Measurements from ENCODE around the gene AKAP8L. TPM values are rescaled to one million over a fixed set of nuclear protein-coding genes. Genes with fewer than 3 reads are reported as not detected.

AKAP8L gene
- total RNA-seq, 1 experiment from 2014 or later: 231 TPM

DNA sequence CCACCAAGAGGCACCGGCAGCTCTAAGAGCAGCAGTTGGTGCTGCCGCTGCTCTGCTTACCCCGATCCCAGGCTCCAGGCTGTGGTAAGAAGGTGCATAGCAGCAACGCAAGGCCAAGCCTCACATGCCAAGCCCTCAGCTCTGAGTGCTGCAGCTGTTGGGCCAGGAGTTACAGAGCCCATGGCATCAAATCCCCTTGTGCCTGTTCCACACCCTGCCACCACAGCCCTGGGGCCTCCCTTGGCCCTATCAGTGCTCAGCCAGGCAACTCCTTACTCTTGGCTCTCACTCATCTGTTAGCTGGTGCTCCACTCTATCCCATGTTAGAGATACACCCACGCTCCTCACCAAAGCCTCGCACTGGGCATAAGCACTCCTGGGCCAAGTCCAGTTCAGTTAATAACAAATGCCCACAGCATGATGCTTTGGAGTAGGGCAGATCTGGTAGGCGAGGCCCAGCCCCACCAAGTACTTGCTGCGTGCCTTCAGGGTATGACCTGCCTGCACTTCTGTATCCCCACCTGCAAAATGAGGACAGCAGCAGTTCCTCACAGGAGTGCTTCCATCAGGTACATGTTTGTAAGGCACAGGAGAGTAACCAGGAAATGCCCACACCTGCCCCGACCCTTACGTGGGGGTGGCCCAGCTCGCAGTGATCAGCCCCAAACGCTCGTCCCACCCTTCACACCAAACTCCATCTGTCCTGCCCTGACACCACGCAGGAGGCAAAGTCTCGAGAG is 16.2 kb downstream of the AKAP8L start:
- Mint-ChIP-seq H3K4me3 (no peak overlapping the region), H3K27ac (peak overlapping the region; percentile 70; the same call in 1 of the 2 replicates), H3K27me3 (ENCODE audit: low read depth) (no peaks in the 10 kb centered on the region), H3K9me3 (no peaks in the 10 kb centered on the region), H3K36me3 (peaks cover 38% of the 10 kb centered on the region), H3K4me1 (peaks cover 3% of the 10 kb centered on the region; the same call in 1 of the 2 replicates)
- DNase-seq (ENCODE audit: low spot score): no peak
- POLR2A ChIA-PET: interaction anchor here (0.7 kb wide), 1 partner anchor 16 kb away, joined by 3 read pairs; the partner anchor contains the start of gene AKAP8L
- CTCF ChIA-PET: interaction anchor here (1.0 to 1.5 kb wide), 2 partner anchors 16 to 151 kb away, joined by 4 to 5 read pairs; partner anchors contain the start of gene AKAP8L
- no peak for ATAC-seq
- TF ChIP-seq ZNF219 (CRISPR knock-in tag; IDR thresholded peaks at IDR 0.05; ENCODE audit: borderline replicate concordance) (no peak), ZNF263 (CRISPR knock-in tag; IDR thresholded peaks at IDR 0.05; ENCODE audit: low read depth) (no peak), FOXK1 (CRISPR knock-in tag; IDR thresholded peaks at IDR 0.05) (no peak), CREB1 (CRISPR knock-in tag; IDR thresholded peaks at IDR 0.05) (no peak), NR3C1 (CRISPR knock-in tag; conservative IDR thresholded peaks at IDR 0.05; ENCODE audit: low read depth) (no peak), RORB (CRISPR knock-in tag; IDR thresholded peaks at IDR 0.05) (no peak), NFE2L1 (CRISPR knock-in tag; IDR thresholded peaks at IDR 0.05) (no peak), GTF2I (CRISPR knock-in tag; conservative IDR thresholded peaks at IDR 0.05) (no peak), SMAD4 (CRISPR knock-in tag; IDR thresholded peaks at IDR 0.05) (no peak), OVOL2 (CRISPR knock-in tag; IDR thresholded peaks at IDR 0.05; ENCODE audit: borderline replicate concordance) (no peak)
- TF ChIP-seq, protein P1, sequence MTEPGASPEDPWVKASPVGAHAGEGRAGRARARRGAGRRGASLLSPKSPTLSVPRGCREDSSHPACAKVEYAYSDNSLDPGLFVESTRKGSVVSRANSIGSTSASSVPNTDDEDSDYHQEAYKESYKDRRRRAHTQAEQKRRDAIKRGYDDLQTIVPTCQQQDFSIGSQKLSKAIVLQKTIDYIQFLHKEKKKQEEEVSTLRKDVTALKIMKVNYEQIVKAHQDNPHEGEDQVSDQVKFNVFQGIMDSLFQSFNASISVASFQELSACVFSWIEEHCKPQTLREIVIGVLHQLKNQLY (CRISPR knock-in tag; IDR thresholded peaks at IDR 0.05): no peak
- TF ChIP-seq, protein P2, sequence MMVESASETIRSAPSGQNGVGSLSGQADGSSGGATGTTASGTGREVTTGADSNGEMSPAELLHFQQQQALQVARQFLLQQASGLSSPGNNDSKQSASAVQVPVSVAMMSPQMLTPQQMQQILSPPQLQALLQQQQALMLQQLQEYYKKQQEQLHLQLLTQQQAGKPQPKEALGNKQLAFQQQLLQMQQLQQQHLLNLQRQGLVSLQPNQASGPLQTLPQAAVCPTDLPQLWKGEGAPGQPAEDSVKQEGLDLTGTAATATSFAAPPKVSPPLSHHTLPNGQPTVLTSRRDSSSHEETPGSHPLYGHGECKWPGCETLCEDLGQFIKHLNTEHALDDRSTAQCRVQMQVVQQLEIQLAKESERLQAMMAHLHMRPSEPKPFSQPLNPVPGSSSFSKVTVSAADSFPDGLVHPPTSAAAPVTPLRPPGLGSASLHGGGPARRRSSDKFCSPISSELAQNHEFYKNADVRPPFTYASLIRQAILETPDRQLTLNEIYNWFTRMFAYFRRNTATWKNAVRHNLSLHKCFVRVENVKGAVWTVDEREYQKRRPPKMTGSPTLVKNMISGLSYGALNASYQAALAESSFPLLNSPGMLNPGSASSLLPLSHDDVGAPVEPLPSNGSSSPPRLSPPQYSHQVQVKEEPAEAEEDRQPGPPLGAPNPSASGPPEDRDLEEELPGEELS (CRISPR knock-in tag; IDR thresholded peaks at IDR 0.05): no peak
- TF ChIP-seq, protein P3, sequence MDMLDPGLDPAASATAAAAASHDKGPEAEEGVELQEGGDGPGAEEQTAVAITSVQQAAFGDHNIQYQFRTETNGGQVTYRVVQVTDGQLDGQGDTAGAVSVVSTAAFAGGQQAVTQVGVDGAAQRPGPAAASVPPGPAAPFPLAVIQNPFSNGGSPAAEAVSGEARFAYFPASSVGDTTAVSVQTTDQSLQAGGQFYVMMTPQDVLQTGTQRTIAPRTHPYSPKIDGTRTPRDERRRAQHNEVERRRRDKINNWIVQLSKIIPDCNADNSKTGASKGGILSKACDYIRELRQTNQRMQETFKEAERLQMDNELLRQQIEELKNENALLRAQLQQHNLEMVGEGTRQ (CRISPR knock-in tag; IDR thresholded peaks at IDR 0.05): no peak
- TF ChIP-seq, protein P4, sequence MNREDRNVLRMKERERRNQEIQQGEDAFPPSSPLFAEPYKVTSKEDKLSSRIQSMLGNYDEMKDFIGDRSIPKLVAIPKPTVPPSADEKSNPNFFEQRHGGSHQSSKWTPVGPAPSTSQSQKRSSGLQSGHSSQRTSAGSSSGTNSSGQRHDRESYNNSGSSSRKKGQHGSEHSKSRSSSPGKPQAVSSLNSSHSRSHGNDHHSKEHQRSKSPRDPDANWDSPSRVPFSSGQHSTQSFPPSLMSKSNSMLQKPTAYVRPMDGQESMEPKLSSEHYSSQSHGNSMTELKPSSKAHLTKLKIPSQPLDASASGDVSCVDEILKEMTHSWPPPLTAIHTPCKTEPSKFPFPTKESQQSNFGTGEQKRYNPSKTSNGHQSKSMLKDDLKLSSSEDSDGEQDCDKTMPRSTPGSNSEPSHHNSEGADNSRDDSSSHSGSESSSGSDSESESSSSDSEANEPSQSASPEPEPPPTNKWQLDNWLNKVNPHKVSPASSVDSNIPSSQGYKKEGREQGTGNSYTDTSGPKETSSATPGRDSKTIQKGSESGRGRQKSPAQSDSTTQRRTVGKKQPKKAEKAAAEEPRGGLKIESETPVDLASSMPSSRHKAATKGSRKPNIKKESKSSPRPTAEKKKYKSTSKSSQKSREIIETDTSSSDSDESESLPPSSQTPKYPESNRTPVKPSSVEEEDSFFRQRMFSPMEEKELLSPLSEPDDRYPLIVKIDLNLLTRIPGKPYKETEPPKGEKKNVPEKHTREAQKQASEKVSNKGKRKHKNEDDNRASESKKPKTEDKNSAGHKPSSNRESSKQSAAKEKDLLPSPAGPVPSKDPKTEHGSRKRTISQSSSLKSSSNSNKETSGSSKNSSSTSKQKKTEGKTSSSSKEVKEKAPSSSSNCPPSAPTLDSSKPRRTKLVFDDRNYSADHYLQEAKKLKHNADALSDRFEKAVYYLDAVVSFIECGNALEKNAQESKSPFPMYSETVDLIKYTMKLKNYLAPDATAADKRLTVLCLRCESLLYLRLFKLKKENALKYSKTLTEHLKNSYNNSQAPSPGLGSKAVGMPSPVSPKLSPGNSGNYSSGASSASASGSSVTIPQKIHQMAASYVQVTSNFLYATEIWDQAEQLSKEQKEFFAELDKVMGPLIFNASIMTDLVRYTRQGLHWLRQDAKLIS (CRISPR knock-in tag; IDR thresholded peaks at IDR 0.05; ENCODE audit: borderline replicate concordance): no peak
- TF ChIP-seq, protein P5, sequence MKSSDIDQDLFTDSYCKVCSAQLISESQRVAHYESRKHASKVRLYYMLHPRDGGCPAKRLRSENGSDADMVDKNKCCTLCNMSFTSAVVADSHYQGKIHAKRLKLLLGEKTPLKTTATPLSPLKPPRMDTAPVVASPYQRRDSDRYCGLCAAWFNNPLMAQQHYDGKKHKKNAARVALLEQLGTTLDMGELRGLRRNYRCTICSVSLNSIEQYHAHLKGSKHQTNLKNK (CRISPR knock-in tag; IDR thresholded peaks at IDR 0.05): no peak
- TF ChIP-seq, protein P6, sequence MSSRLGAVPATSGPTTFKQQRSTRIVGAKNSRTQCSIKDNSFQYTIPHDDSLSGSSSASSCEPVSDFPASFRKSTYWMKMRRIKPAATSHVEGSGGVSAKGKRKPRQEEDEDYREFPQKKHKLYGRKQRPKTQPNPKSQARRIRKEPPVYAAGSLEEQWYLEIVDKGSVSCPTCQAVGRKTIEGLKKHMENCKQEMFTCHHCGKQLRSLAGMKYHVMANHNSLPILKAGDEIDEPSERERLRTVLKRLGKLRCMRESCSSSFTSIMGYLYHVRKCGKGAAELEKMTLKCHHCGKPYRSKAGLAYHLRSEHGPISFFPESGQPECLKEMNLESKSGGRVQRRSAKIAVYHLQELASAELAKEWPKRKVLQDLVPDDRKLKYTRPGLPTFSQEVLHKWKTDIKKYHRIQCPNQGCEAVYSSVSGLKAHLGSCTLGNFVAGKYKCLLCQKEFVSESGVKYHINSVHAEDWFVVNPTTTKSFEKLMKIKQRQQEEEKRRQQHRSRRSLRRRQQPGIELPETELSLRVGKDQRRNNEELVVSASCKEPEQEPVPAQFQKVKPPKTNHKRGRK (CRISPR knock-in tag; IDR thresholded peaks at IDR 0.05; ENCODE audit: borderline replicate concordance): no peak
- TF ChIP-seq, protein P7, sequence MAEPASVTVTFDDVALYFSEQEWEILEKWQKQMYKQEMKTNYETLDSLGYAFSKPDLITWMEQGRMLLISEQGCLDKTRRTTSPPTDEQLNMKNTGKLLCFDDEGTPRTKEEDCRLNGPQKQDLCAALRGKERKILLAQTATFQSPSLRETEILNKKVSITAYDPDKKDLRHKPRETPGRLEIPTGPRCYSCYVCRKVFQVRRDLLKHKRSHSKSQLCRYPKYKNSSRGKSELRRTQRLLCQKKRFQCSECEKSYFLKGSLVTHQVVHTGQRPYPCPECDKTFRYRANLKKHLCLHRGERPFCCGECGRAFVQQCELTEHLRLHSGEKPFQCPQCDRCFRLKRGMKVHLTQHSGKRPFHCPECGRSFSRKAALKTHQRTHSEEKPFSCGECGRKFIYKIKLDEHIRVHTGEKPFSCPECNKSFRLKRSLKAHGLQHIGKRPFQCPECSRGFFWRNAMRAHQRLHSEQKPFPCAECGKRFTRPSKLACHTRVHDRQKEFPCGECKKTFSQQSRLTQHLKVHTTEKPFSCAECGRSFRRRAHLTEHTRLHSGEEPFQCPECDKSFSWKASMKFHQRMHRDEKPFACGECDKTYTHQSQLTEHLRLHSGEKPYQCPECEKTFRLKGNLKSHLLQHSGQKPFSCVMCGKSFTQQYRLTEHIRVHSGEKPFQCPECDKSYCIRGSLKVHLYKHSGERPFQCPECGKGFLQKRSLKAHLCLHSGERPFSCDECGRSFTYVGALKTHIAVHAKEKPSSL (CRISPR knock-in tag; conservative IDR thresholded peaks at IDR 0.05): no peak
